ENCODE measurements around the gene BRAT1. TPM values are rescaled to one million over a fixed set of nuclear protein-coding genes. Genes with fewer than 3 reads are reported as not detected.
A peak's percentile ranks its signal among the peaks of the same experiment; 100 is the strongest.

BRAT1 gene
- total and polyA plus RNA-seq, 2 donors (not counting 1 experiment from before 2014, with no cell fraction given): 4.0 to 20.1 TPM

DNA sequence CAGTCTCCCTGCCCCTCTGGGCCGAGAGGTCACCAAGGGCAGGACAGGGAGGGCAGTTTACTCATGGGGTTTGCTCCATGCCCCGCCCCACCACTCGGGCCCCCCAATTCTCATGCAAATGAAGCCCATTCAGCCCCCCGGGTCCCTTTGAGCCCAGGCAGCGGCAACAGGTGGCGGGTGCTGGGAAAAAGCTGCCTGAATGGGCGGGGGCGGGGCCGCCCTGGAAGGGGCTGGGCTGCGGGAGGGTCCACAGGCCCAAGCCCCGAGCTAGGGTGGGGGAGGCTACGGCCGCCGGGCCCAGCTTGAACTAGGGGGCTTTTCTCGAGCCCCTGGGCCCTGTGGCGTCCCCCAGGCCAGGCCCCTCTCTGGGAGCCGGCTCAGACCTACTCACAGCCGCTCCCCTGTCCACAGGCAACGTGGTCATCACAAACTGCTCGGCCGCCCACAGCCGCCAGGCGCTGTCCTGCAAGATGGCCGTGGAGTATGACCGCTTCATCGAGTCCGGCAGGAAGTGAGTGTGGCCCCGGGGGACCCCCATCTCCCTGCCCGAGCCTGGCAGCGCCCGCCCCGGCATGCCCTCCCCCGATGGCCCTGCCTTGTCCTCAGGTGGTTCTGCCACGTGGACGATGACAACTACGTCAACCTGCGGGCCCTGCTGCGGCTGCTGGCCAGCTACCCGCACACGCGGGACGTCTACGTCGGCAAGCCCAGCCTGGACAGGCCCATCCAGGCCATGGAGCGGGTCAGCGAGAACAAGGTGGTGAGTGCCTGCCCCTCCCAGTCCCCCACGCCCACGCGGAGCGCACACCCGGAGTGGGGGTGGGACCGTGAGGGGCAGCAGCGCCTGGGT lies 30.3 kb downstream of the BRAT1 start:
- Histone ChIP-seq H4K20me1 (ENCODE audit: control insufficient read depth, extremely low read depth, insufficient read depth, low read length) (no peaks in the 10 kb centered on the region), H3K4me1 (ENCODE audit: control insufficient read depth, extremely low read depth, insufficient read depth, low read length) (peaks cover 22% of the 10 kb centered on the region), H3K27me3 (ENCODE audit: control insufficient read depth, insufficient read depth, low read length) (no peaks in the 10 kb centered on the region), H3K27ac (ENCODE audit: insufficient read depth, low read length) (no peak overlapping the region), H3K36me3 (ENCODE audit: control insufficient read depth, insufficient read depth, low read length) (no peaks in the 10 kb centered on the region), H3K79me2 (ENCODE audit: control insufficient read depth, insufficient read depth, low read length) (no peaks in the 10 kb centered on the region), H3K4me2 (ENCODE audit: extremely low read depth, insufficient read depth, low read length) (no peak overlapping the region), H3K9ac (ENCODE audit: insufficient read depth, low read length) (no peak overlapping the region), H3K4me3 (replicated peaks in 1 of 4; ENCODE audit: control extremely low read depth in 1 of 4, insufficient read depth in 1 of 4, low read depth in 3 of 4, low read length in 4 of 4) (no peak overlapping the region), H2AFZ (ENCODE audit: low read length) (no peak overlapping the region), H3K9me3 (ENCODE audit: control insufficient read depth, insufficient read depth, low read depth, low read length) (no peaks in the 10 kb centered on the region)
- DNase-seq (ENCODE audit: low read depth in 2 of 2): no peak
- TF ChIP-seq EZH2 (IDR thresholded peaks at IDR 0.05; ENCODE audit: low read length, missing control alignments) (no peak), CTCF (conservative IDR thresholded peaks at IDR 0.05 in 1 of 2, IDR thresholded peaks at IDR 0.05 in 1 of 2; ENCODE audit: low read depth in 1 of 2, low read length in 2 of 2) (no peak)

DNA sequence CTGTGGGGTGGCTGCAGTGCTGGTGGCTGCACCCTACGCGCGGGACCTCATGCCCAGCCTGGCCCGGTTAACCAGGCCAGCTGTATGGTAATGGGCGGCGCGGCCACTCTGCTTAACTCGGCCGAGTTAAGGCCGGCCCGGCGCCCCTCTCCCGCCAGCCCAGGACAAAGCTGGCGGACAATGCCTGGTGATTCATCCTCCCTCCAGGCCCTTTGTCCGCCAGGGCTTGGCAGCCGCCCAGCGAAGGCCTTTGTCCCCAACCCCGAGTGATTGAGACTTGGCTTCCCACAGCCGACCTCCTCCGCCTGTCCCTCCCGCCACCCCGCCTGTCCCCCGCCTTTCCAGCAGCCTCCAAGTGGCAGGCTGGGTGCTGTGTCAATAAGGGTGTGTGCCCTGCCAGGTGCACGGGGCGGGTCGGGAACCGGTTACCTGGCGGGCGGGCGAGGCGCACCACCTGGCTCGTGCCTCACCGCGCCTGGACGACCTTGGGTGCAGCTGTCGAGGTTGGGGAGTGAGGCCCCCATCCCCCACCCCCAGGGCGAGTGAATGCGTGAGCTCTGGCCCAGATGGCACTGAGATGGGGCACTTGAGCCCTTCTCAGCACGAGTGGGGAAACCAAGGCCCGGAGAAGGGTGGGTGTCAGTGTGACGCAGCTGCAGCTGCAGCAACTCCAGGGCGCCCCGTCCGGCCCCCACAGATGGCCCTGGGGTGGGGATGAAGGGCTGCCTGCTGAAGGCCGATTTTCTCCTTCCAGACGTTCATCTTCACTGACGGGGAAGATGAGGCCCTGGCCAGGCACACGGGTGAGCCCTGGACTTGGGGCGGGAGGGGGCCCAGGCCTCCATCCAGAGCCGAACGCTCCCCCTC lies 31.1 kb downstream of the BRAT1 start:
- Histone ChIP-seq H3K9ac (ENCODE audit: insufficient read depth, low read length) (peak overlapping the region; percentile 2), H3K4me2 (ENCODE audit: extremely low read depth, insufficient read depth, low read length) (no peak overlapping the region), H3K79me2 (ENCODE audit: control insufficient read depth, insufficient read depth, low read length) (no peaks in the 10 kb centered on the region), H3K4me3 (replicated peaks in 1 of 4; ENCODE audit: control extremely low read depth in 1 of 4, insufficient read depth in 1 of 4, low read depth in 3 of 4, low read length in 4 of 4) (no peak overlapping the region), H3K36me3 (ENCODE audit: control insufficient read depth, insufficient read depth, low read length) (no peaks in the 10 kb centered on the region), H3K27me3 (ENCODE audit: control insufficient read depth, insufficient read depth, low read length) (no peaks in the 10 kb centered on the region), H2AFZ (ENCODE audit: low read length) (no peak overlapping the region), H4K20me1 (ENCODE audit: control insufficient read depth, extremely low read depth, insufficient read depth, low read length) (no peaks in the 10 kb centered on the region), H3K9me3 (ENCODE audit: control insufficient read depth, insufficient read depth, low read depth, low read length) (no peaks in the 10 kb centered on the region), H3K4me1 (ENCODE audit: control insufficient read depth, extremely low read depth, insufficient read depth, low read length) (peaks cover 16% of the 10 kb centered on the region), H3K27ac (ENCODE audit: insufficient read depth, low read length) (no peak overlapping the region)
- DNase-seq (ENCODE audit: low read depth in 2 of 2): peak in 1 of 2 donors; percentile 81
- TF ChIP-seq EZH2 (IDR thresholded peaks at IDR 0.05; ENCODE audit: low read length, missing control alignments) (no peak), CTCF (conservative IDR thresholded peaks at IDR 0.05 in 1 of 2, IDR thresholded peaks at IDR 0.05 in 1 of 2; ENCODE audit: low read depth in 1 of 2, low read length in 2 of 2) (no peak)

- no peaks in the 10 kb centered on the region for H3K27me3 ChIP-seq (ENCODE audit: control insufficient read depth, insufficient read depth, low read length)
- peak overlapping the region; percentile 2 for H3K9ac ChIP-seq (ENCODE audit: insufficient read depth, low read length)
- no peak for DNase-seq (ENCODE audit: low read depth in 2 of 2)
- H3K36me3 ChIP-seq (ENCODE audit: control insufficient read depth, insufficient read depth, low read length): no peaks in the 10 kb centered on the region
- H3K4me2 ChIP-seq (ENCODE audit: extremely low read depth, insufficient read depth, low read length): no peak overlapping the region
- no peak for TF ChIP-seq EZH2 (IDR thresholded peaks at IDR 0.05; ENCODE audit: low read length, missing control alignments)
- TF ChIP-seq CTCF (conservative IDR thresholded peaks at IDR 0.05 in 1 of 2, IDR thresholded peaks at IDR 0.05 in 1 of 2; ENCODE audit: low read depth in 1 of 2, low read length in 2 of 2): no peak
- no peaks in the 10 kb centered on the region for H3K79me2 ChIP-seq (ENCODE audit: control insufficient read depth, insufficient read depth, low read length)
- H3K27ac ChIP-seq (ENCODE audit: insufficient read depth, low read length): no peak overlapping the region
- no peaks in the 10 kb centered on the region for H3K9me3 ChIP-seq (ENCODE audit: control insufficient read depth, insufficient read depth, low read depth, low read length)
- H3K4me1 ChIP-seq (ENCODE audit: control insufficient read depth, extremely low read depth, insufficient read depth, low read length): peaks cover 17% of the 10 kb centered on the region
- no peak overlapping the region for H2AFZ ChIP-seq (ENCODE audit: low read length)
- no peaks in the 10 kb centered on the region for H4K20me1 ChIP-seq (ENCODE audit: control insufficient read depth, extremely low read depth, insufficient read depth, low read length)
- no peak overlapping the region for H3K4me3 ChIP-seq (replicated peaks in 1 of 4; ENCODE audit: control extremely low read depth in 1 of 4, insufficient read depth in 1 of 4, low read depth in 3 of 4, low read length in 4 of 4)
Observed at GRCh38 chr7:2523461-2523936, 31.8 kb downstream of the BRAT1 start.

Measured in fibroblast of lung (primary cell).